CD14-positive monocyte (primary cell): ENCODE measurements around the gene LRG1. TPM values are rescaled to one million over a fixed set of nuclear protein-coding genes. Genes with fewer than 3 reads are reported as not detected.

Source experiments
- DNase-seq, 3 donors: peaks; one replicate each; pipeline ENCODE4 v3.0.0-alpha.2; 2011 to 2022
- H2AFZ ChIP-seq: 2 replicates; pipeline ENCODE4 v1.6.0; 2012; ENCODE audit warnings: mild to moderate bottlenecking, low read depth, low read length, inconsistent platforms; ENCODE audit not compliant: insufficient read depth, poor library complexity, severe bottlenecking
- H3K27ac ChIP-seq, 2 donors: 1 replicate in 1 of 2; 2 replicates in 1 of 2; pipeline ENCODE4 v1.5.1; 2012 to 2013; ENCODE audit warnings: low read length in 2 of 2, control low read depth in 1 of 2, inconsistent platforms in 1 of 2, low read depth in 1 of 2, mild to moderate bottlenecking in 1 of 2
- H3K27me3 ChIP-seq, 2 donors: one replicate each; pipeline versions ENCODE4 v1.6.0 to v1.6.1; 2011 to 2013; ENCODE audit warnings: low read length in 2 of 2; ENCODE audit not compliant: control insufficient read depth in 2 of 2, insufficient read depth in 2 of 2
- H3K36me3 ChIP-seq, 2 donors: replicated peaks in 1 of 2; 1 replicate in 1 of 2; 2 replicates in 1 of 2; pipeline versions ENCODE4 v1.5.1 to v1.6.1; 2012 to 2013; ENCODE audit warnings: low read length in 2 of 2, control low read depth in 1 of 2, inconsistent platforms in 1 of 2, mild to moderate bottlenecking in 1 of 2; ENCODE audit not compliant: insufficient read depth in 2 of 2, control insufficient read depth in 1 of 2
- H3K4me1 ChIP-seq, 2 donors: 1 replicate in 1 of 2; 2 replicates in 1 of 2; pipeline versions ENCODE4 v1.5.1 to v1.6.1; 2012 to 2013; ENCODE audit warnings: low read length in 2 of 2, control low read depth in 1 of 2, inconsistent platforms in 1 of 2, mild to moderate bottlenecking in 1 of 2, moderate library complexity in 1 of 2; ENCODE audit not compliant: insufficient read depth in 2 of 2, control insufficient read depth in 1 of 2
- H3K4me2 ChIP-seq: replicated peaks from 2 replicates; pipeline ENCODE3; 2012; ENCODE audit warnings: low read length, moderate library complexity, mild to moderate bottlenecking; ENCODE audit not compliant: poor library complexity, severe bottlenecking; ENCODE audit errors: extremely low read depth
- H3K4me3 ChIP-seq, 3 experiments: fragments of 200-600 bp in 1 of 3; sonication (generic) in 1 of 3; replicated peaks in 1 of 3; 1 replicate in 2 of 3; 2 replicates in 1 of 3; pipeline ENCODE4 v1.5.1; 2011 to 2013; ENCODE audit warnings: low read length in 3 of 3, mild to moderate bottlenecking in 3 of 3, control low read depth in 2 of 3, low read depth in 2 of 3, inconsistent platforms in 1 of 3, moderate library complexity in 1 of 3
- H3K79me2 ChIP-seq: 2 replicates; pipeline ENCODE4 v1.6.0; 2012; ENCODE audit warnings: mild to moderate bottlenecking, control low read depth, inconsistent platforms, low read length, moderate library complexity; ENCODE audit not compliant: insufficient read depth
- H3K9ac ChIP-seq: 2 replicates; pipeline ENCODE4 v1.6.0; 2017; ENCODE audit warnings: low read length, mild to moderate bottlenecking; ENCODE audit not compliant: insufficient read depth, poor library complexity, severe bottlenecking
- H3K9me3 ChIP-seq, 2 donors: replicated peaks in 1 of 2; 1 replicate in 1 of 2; 2 replicates in 1 of 2; pipeline versions ENCODE4 v1.5.1 to v1.6.1; 2012 to 2013; ENCODE audit warnings: low read length in 2 of 2, control low read depth in 1 of 2; ENCODE audit not compliant: control insufficient read depth in 1 of 2, insufficient read depth in 1 of 2
- H4K20me1 ChIP-seq: 2 replicates; pipeline ENCODE4 v1.6.0; 2012; ENCODE audit warnings: mild to moderate bottlenecking, low read length, control low read depth, moderate library complexity; ENCODE audit not compliant: insufficient read depth
- H3K27ac Mint-ChIP-seq, 7 donors: one replicate each; pipeline ENCODE4 v1.8.0; 2020; ENCODE audit warnings: mild to moderate bottlenecking in 7 of 7, mixed read lengths in 7 of 7, moderate library complexity in 6 of 7, inconsistent platforms in 2 of 7
- H3K27me3 Mint-ChIP-seq, 3 donors: one replicate each; pipeline ENCODE4 v1.8.0; 2021 to 2022; ENCODE audit warnings: low read depth in 3 of 3, mild to moderate bottlenecking in 3 of 3, mixed read lengths in 3 of 3, moderate library complexity in 3 of 3, inconsistent platforms in 1 of 3
- H3K36me3 Mint-ChIP-seq, 2 donors: one replicate each; pipeline ENCODE4 v1.8.0; 2020; ENCODE audit warnings: mixed read lengths in 2 of 2, inconsistent platforms in 1 of 2, mild to moderate bottlenecking in 1 of 2
- H3K4me1 Mint-ChIP-seq: one replicate; pipeline ENCODE4 v1.8.0; 2020; ENCODE audit warnings: mild to moderate bottlenecking, mixed read lengths
- H3K4me3 Mint-ChIP-seq, 2 donors: one replicate each; pipeline ENCODE4 v1.8.0; 2020; ENCODE audit warnings: mild to moderate bottlenecking in 2 of 2, mixed read lengths in 2 of 2, moderate library complexity in 1 of 2
- H3K9me3 Mint-ChIP-seq, 7 donors: one replicate each; pipeline ENCODE4 v1.8.0; 2020 to 2022; ENCODE audit warnings: mixed read lengths in 7 of 7, mild to moderate bottlenecking in 6 of 7, moderate library complexity in 6 of 7, inconsistent platforms in 2 of 7
- CTCF ChIP-seq: fragments of 200-600 bp; IDR thresholded peaks from one replicate; pipeline ENCODE4 v1.8.0; 2022; ENCODE audit warnings: antibody characterized with exemption, mild to moderate bottlenecking
- WGBS: methylation state at CpG from one replicate; pipeline ENCODE4 v1.1.5; 2013; ENCODE audit warnings: missing lambda C conversion rate; ENCODE audit not compliant: insufficient coverage; 5-methylcytosine and 5-hydroxymethylcytosine counted together
- intact Hi-C, 2 donors: fragments of 100-400 bp; cut with micrococcal nuclease; formaldehyde crosslinking; loops; one replicate each; pipeline versions ENCODE4 v1.15.0 to v1.15.1; 2023
- polyA plus RNA-seq, 3 donors: library from polyadenylated mRNA; depleted of rRNA in 1 of 3; unstranded in 2 of 3; stranded (reverse) in 1 of 3; fragments of 300-500 nt in 2 of 3; fragments of >200 nt in 1 of 3; fragmentation: Illumina TruSeq in 2 of 3; gene quantifications; 1 replicate in 2 of 3; 2 replicates in 1 of 3; pipeline ENCODE4 v1.2.3, GENCODE V29; 2012 to 2021

The LRG1 gene
- polyA plus RNA-seq, 3 donors: 5.5 to 50.1 (median 9.6) TPM

GRCh38 chr19:4553092-4553695, 13.4 kb upstream of the LRG1 start:
- Histone ChIP-seq H3K4me2 (no peak overlapping the region), H3K9me3 (no peaks in the 10 kb centered on the region), H4K20me1 (no peaks in the 10 kb centered on the region), H3K4me1 (peaks cover 17 to 26% of the 10 kb centered on the region in 2 donors), H3K4me3 (no peak overlapping the region), H2AFZ (no peak overlapping the region), H3K9ac (no peak overlapping the region), H3K27me3 (no peaks in the 10 kb centered on the region), H3K79me2 (no peaks in the 10 kb centered on the region), H3K27ac (no peak overlapping the region), H3K36me3 (no peaks in the 10 kb centered on the region)
- no peak overlapping the region for H3K4me3 Mint-ChIP-seq
- H3K27me3 Mint-ChIP-seq: peaks cover 2 to 5% (median 2%) of the 10 kb centered on the region in 3 donors
- H3K9me3 Mint-ChIP-seq: peaks cover 0 to 11% (median 0%) of the 10 kb centered on the region in 7 donors
- H3K4me1 Mint-ChIP-seq: peaks cover 20% of the 10 kb centered on the region
- no peak overlapping the region for H3K27ac Mint-ChIP-seq
- DNase-seq: no peak
- TF ChIP-seq CTCF: no peak
- intact Hi-C loops: no loop called here
- peaks cover 7% of the 10 kb centered on the region in 2 donors for H3K36me3 Mint-ChIP-seq

- Histone ChIP-seq H3K79me2 (no peaks in the 10 kb centered on the region), H3K27me3 (no peaks in the 10 kb centered on the region), H3K4me1 (peaks cover 18 to 27% of the 10 kb centered on the region in 2 donors), H4K20me1 (no peaks in the 10 kb centered on the region), H3K9ac (no peak overlapping the region), H3K4me3 (no peak overlapping the region), H3K4me2 (no peak overlapping the region), H3K27ac (no peak overlapping the region), H2AFZ (no peak overlapping the region), H3K9me3 (no peaks in the 10 kb centered on the region), H3K36me3 (no peaks in the 10 kb centered on the region)
- Mint-ChIP-seq H3K9me3 (peaks cover 0 to 11% (median 0%) of the 10 kb centered on the region in 7 donors), H3K4me1 (peaks cover 24% of the 10 kb centered on the region), H3K27ac (no peak overlapping the region), H3K4me3 (no peak overlapping the region), H3K36me3 (peaks cover 7 to 9% of the 10 kb centered on the region in 2 donors), H3K27me3 (peaks cover 2 to 7% (median 2%) of the 10 kb centered on the region in 3 donors)
- 84% methylated on average over 12 of the region's 18 CpGs for WGBS
- no peak for DNase-seq
- intact Hi-C loops: no loop called here
- TF ChIP-seq CTCF: no peak
These were observed 12.6 kb upstream of the LRG1 start for GRCh38 chr19:4552525-4552819.
